HG03025 (cell line): ENCODE measurements around the gene BORCS6.

ENCODE experiments used
- ATAC-seq: cut with Tn5 transposase; IDR thresholded peaks from one replicate; pipeline ENCODE4 v1.9.1; 2021; ENCODE audit warnings: mild to moderate bottlenecking, moderate library complexity; ENCODE audit not compliant: unreplicated experiment, low FRiP score

The BORCS6 gene

DNA sequence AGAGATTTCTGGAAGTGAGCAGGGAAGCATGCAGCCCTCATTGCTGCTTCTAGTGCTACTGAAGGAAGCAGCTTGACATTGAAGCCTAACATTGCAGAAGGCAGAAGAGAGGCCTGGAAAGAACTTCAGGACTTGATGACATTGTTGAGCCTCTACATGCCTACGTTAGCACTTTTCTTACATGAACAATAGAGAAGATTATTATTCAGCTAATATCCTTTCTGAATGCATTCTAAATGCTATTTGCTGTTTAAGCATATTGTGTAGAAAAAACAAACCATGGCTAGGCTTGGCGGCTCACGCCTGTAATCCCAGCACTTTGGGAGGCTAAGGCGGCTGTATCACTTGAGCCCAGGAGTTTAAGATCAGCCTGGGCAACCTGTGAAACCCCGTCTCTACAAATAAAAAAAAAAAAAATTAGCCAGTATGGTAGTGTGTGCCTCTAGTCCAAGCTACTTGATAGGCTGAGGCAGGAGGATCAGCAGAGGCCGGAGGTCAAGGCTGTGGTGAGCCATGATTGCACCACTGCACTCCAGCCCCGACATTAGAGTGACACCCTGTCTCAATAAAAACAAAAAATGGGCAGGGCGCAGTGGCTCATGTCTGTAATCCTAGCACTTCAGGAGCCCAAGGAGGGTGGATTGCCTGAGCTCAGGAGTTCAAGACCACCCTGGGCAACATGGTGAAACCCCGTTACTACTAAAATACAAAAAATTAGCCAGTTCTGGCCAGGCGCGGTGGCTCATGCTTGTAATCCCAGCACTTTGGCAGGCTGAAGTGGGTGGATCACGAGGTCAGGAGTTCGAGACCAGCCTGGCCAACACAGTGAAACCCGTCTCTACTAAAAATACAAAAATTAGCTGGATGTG lies 22.6 kb upstream of the BORCS6 start:
- no peak for ATAC-seq

DNA sequence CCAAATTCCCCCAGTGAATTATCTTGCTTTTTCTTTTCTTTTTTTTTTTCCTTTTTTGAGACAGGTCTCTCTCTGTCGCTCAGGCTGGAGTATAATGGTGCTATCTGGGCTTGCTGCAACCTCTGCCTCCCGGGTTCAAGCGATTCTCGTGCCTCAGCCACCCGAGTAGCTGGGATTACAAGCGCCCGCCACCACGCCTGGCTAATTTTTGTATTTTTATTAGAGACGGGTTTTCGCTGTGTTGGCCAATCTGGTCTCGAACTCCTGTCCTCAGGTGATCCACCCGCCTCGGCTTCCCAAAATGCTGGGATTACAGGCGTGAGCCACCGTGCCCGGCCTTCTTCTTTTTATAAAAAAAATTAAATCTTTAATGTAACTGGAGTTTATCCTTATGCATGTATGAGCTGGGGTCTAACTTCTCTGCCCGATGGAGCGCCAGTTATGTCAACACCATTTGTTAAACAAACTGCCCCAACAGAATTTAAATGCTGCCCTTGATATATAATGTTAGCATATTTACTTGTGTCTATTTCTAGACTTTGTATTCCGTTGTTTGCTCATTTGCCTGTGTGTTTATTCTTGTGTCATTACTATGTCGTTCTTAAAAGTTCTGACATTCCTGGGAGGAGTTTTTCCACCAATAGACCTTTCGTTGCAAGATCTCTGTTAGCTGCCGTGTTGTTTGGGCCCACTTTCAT lies 20.9 kb upstream of the BORCS6 start:
- ATAC-seq, result no peak

DNA sequence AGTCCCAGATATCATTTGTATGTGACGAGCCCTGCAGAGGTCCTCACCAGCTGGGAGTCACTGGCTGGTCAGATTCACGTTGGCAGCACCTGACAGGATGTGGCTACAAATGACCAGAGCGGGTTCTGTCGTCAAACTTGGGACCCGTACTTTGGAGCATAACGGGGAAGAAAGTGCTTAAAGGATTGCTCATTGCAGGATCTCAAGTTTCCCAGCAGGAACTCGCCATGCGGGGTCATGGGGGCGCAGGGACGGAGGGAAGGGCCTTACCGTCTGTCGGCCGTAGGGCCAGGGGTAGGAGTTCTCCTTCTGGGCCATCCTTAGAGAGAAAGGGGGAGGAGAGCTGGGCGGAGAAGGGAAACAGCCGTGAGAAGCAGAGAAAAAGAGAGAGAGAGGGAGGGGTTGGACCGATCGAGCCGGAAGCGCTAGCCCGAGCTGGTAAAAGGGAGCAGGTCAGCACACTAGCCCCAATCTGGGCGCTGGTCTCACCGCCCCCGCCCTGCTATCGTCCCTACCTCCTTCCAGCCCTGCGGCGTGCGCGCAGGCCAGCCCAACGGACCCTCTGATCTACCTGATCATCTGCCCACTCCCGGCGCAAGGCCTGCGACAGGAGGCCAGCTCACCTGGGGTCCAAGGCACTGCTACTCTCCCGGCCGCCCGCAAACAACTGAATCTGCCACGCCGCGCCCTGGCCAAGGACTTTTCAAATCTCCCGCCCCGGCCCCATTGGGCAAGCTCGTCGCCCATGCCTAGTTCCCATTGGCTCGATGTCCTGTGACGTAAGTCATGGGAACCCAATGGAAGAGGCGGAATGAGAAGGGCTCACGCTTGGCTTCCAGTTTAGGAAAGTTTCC lies 20.2 kb upstream of the BORCS6 start, which contains the start of gene AURKB:
Gene AURKB (minus strand): TSS at position 669 of the 854 bp plus-strand sequence. CDS start 351 bp downstream, at position 318.
- peak; percentile 55 for ATAC-seq

DNA sequence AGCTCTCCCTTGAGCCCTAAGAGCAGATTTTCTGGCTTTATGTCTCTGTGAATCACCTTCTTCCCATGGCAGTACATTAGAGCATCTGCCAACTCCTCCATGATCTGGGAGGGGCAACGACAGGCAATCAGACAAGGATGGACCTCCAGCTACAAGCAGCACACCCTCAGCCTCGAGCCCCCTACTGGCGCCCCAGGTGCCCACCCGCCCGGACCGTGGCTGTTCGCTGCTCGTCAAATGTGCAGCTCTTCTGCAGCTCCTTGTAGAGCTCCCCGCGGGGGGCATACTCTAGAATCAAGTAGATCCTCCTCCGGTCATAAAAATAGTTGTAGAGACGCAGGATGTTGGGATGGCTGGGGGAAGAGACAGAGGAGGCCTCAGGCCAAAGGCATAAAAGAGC lies 16.6 kb upstream of the BORCS6 start:
- no peak for ATAC-seq

DNA sequence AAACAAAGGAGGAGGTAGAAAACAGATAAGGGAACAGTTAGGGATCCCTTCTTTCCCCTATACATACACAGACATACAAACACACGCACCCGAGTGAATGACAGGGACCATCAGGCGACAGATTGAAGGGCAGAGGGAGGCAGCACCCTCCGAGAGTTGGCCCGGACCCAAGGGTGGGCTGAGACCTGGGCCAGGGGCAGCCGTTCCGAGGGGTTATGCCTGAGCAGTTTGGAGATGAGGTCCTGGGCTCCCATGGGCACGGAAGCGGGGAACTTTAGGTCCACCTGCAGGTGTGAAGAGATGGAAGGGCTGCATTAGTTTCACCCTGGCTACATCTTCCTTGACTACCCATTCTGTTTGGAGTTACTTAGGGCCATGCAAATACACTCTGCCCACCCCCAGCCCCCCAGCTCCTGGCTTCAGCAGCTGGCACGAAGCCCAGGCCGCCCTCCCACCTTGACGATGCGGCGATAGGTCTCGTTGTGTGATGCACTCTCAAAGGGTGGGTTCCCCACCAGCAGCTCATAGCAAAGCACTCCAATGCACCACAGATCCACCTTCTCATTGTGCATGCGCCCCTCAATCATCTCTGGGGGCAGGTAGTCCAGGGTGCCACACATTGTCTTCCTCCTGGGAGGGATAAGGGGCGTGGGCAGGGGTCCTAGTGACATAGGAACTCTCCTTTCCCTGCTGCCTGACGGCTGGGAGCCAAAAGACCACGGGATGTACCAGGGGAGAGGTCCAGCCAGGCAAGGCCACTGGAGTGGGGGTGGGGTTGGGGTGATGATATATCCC lies 15.0 kb upstream of the BORCS6 start:
- ATAC-seq, result no peak

DNA sequence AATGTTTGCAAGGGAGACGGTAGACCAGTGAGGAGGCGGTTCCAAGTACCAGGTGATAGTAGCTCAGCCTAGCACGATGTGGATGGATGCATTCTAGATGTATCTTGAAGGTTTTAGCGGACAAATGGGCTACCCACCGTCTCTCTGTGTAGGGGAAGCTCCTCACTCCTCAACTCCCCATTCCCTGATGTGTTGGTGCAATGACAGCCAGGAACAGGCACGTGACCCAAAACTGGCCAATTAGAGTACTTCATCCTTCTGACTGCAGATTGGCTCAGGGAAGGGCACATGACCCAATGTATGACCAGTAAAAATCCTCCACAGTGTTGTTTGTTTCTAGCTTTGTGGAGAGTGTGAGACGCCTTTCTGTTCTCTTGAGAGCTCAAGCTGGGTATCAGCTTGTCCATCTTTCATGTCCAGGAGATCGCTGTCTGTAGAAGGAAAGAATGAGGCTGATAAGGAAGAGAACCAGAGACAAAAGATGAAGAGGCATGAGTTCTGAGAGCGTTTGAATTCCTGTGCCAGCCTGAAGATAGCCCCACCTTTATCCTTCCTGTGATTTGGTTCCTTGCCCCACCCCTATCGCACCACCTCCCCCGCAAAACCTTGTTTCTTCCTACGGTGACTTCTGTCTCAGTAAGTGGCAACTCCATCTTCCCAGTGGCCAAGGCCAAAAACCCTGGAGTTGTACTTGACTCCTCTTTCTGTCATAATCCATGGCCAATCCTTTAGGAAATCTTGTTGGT lies 2.3 kb upstream of the BORCS6 start:
- ATAC-seq, result no peak

DNA sequence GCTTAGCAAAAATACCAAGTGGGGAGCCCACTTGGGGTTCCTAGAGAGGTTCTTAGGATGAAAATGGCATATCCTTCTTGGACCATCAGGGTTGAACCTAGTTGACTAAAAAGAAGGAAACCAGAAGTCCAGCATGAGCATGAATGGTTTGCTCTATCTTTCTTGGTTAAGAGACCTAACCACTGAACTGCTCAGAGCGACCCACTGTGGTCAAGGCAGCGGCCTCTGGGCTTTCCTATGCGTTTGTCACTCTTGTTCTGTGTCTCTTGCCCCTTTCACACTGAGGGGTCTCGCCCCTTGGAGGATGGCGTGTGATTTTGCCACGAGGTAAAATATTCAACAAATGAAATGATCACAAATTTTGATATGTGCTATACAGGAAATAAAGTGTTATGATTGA lies 526 bp upstream of the BORCS6 start:
- no peak for ATAC-seq

DNA sequence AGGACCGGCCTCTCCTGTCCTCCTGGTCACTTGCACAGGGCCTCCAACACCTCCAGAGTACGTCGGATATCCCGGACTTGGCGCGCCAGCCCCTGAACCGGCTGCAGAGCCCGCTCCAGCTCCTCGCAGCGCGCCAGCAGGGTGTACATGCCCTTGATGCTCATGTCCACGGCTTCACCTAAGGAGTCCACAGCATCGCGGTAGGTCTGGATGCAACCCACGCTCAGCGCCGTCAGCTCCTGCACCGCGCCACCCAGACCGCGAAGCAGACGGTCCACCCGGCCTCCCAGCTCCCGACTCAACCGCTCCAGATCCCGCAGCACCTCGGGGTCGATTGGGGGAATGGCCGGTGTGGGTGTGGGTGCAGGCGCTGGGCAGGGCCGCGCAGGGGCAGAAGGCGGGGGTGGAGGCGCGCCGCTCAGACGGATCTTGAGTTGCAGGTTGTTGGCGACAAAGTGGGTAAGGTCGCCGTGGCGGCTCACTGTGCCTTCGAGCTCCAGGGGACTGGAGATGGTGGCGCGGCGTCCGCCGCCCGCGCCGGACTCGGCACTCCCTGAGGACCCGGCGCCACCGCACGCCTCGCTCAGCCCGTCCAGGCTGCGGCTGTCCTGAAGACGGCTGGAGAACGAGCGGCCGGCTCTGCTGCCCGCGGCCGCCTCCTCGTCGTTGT lies 804 bp downstream of the BORCS6 start:
- no peak for ATAC-seq

DNA sequence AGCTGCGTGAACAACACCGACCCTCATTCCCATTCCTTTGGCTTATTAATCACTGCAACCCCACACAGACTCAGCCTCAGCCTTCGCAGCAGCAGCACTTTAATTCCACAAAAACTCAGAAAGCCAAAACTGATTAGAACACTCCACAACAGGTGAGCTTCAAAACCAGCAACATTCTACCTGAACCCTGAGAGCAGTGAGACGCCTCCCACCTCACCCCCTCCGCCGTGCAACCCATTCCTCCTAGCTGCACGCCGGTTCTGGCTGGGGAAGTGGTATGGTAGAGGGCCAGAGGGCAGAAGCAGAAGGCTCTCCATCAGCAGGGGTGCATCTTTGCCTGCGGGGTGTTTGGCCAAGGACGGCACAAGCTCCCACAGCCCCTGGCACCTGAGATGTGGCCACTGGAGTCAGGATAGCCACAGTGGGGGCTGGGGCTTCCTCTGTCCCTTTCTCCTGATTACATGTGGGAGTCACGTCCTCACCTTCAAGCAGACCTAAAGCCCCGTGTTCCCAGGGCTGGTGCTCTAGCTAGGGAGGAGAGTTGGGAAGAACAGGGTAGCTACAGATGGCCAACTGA lies 1.6 kb downstream of the BORCS6 start:
- ATAC-seq, result no peak

DNA sequence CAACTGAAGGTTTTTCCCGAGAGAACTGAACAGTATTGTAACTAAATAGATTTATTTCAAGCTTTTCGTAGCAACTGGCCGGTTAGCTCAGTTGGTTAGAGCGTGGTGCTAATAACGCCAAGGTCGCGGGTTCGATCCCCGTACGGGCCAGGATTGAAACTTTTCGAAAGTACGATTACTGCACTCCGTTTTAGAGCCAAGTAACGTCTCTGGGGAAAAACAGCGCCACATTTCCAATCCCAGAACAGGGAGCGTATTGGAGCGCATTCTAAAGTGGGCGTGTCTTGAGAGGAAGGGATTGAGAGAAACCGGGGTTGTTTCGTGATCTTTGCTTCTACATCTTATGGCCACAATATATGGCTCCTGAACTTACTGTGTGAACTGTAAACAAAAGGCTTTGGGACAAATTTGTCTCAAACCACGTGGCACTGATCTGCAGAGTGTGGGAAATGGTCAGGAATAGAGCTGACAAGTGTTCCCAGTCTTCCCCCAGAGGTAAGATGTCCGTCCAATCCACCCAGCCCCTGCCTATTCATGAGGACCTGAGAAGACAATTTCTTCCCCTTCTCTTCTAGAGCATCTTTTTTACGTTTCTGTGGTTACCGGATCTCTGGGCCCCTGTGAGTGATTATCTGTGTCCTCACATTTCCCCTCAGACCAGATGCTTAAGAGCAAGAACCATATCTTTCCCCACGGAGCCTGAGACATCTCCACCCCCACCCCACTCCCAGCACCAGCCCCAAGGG lies 2.3 kb downstream of the BORCS6 start:
- ATAC-seq, result no peak

DNA sequence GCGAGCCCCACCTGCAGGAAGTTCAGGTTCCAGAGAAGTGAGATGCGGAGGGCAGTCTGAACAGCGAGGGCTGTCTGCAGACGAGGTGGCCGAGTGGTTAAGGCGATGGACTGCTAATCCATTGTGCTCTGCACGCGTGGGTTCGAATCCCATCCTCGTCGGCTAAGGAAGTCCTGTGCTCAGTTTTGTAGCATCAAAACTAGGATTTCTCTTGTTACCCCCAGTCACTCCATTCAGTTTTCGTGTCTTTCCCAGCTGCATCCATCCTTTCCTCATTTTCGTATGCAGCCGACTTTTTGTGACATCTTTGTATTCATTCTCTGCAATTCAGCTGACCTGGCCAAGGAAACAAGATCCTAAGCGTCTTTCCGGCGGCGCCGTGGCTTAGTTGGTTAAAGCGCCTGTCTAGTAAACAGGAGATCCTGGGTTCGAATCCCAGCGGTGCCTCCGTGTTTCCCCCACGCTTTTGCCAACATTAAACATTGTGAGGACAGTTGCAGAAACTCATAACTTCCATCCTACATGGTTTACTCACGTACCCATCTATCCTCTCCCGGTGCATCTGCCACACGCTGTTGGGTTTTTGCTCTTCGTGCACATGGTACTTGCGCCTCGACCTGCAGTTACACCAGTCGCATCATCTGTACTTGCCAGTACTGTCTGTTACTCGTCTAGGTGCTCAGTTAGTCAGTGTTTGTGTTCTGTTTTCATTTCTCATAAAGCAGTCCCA lies 3.0 kb downstream of the BORCS6 start:
- ATAC-seq, result no peak

DNA sequence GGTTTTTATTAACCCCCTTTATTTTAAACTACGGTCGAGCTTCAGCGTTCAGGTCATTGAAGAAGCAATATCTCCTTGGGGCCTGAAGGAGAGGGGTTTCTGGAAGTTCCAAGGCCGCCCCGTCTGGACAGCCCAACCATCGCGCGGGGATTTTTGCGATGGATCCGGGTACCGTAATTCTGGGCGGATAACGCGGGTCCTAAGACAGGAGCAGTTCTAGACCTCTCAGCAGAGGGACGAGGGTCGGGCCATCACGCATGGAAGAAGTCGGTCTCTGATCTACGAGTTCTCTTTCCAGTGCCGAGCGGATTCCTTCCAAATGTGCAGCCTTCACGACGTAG lies 3.6 kb downstream of the BORCS6 start:
- no peak for ATAC-seq

DNA sequence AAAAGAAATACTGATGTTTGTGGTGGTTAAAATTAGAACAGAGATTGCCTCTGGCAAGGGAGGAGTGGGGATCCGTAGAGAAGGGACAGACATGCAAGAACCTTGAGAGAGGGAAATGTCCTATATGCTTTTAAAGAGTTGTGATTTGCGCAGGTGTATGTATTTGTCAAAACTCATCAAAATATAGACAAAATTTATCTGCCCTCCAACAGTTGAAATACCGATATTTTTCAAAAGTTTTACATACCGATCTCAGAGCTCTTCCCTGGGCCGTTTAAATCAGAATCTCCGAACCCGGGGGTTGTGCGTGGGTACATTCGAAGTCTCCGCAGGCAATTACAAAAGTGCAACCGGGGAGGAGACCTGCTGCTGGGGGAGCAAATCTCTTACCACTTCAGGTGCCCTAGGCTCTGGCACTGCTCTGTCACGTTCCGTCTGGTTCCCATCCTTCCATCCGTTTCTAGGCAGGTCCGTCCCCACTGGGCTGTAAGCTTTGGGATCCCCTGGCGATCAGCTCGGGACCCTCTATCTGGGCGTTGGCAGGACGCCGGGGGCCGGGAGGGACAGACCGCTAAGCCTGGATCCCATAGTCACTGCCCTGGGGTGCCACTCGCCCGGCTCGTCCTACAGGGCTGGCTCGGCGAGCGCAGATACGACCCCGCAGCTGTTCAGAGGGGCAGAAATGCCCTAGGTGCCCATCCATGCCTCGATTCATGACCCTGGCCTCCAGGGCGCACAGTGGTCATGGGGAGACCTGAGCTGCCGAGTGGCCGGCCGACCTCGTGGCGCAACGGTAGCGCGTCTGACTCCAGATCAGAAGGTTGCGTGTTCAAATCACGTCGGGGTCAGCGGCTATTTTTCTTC lies 4.2 kb downstream of the BORCS6 start:
- ATAC-seq, result no peak

DNA sequence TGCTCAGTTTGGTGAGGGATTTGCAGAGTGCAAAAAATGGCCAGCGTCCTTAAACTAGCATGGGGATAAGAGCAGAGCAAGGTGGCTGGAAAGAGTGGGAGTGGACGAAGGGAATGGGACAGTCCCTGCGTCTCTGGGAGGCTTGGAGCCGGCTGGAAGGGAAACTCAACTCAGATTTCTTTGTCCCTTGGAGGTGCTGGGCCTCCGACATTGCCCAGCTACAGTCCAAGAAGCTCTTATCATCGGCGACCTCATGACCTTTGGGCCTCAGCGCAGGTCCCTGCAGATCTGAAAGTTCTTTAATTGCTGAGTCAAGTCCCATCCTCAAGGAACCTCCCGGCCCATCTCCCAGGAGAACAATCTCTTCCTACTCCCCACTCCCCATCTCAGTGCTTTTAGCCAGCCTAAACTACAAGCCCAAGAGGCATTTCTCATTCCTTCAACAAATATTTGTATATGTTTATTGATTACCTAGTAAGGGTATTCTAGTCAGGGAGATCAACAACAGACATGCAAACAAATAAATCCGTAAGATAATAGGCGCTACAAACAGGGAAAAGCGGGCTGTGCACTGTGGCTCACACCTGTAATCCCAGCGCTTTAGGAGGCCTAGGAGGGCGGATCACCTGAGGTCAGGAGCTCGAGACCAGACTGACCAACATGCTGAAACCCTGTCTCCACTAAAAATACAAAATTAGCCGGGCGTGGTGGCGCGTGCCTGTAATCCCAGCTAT lies 12.8 kb downstream of the BORCS6 start:
- ATAC-seq, result no peak

DNA sequence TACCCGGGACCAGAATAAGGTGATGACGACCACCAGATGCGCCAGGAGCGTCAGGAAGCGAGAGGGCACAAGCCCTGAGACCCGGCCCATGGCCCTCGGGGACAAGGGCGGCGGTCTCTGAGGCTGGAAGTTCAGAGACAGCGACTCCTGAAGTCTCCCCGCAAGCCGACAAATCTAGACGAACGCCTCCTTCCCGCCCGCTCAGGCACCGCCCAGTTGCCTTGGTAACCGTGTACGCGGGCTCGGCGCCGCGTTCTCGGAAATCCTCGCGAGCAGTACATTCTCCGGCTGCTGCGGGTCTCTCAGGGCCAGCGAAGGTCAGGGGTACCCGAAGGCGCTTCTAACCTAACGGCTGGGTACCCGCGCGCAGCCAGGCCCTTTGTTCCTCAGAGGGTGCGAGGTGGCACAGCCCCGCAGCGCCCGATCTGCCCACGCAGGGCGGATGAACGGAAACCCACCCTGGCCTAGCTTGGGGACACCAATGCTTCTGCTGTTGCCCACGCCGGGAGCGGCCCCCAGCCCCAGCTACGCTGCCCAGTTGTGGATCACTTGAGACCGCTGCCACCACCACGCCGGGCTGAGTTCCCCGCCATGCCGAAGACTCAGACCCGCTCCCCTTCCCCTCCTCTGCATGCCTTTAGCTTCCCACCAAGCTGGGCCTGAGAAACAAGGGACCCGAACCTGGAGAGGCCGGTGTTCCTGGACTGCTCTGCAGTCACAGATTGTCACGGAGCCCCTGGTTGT lies 13.6 kb downstream of the BORCS6 start, which contains the start of gene TMEM107:
Gene TMEM107 (minus strand): TSS at position 184 of the 744 bp plus-strand sequence. CDS start 94 bp downstream, at position 90.
- no peak for ATAC-seq
